Forelimb muscle (tissue), 1 donor: ENCODE results near the gene TCERG1L. TPM values are rescaled to one million over a fixed set of nuclear protein-coding genes. Genes with fewer than 3 reads are reported as not detected.
"Not testable (repeated sequence)": the region's sequence is repeated elsewhere in the genome, so short reads cannot be mapped to it uniquely, and the experiment has no call there.

Source experiments
- DNase-seq: peaks from one replicate; pipeline ENCODE4 v3.0.0-alpha.2; 2013; ENCODE audit warnings: low read depth
- polyA plus RNA-seq: library from polyadenylated mRNA; unstranded; fragments of 120-200 nt; gene quantifications from one replicate; pipeline ENCODE4 v1.2.1, GENCODE V29; 2013; ENCODE audit not compliant: insufficient read length

Gene TCERG1L
- polyA plus RNA-seq, 1 donor: 0.22 TPM

- no peak for DNase-seq
Observed at GRCh38 chr10:131107970-131108369, 203.6 kb downstream of the TCERG1L start.

- DNase-seq: no peak
Observed at GRCh38 chr10:131102676-131103075, 208.8 kb downstream of the TCERG1L start.

- no peak for DNase-seq
Observed at GRCh38 chr10:131102147-131102546, 209.4 kb downstream of the TCERG1L start.

GRCh38 chr10:131100418-131101410 lies 210.8 kb downstream of the TCERG1L start:
- not testable (repeated sequence) for DNase-seq

GRCh38 chr10:131099028-131099726 lies 212.3 kb downstream of the TCERG1L start:
- DNase-seq: no peak

- DNase-seq: no peak
Observed at GRCh38 chr10:131098416-131098952, 213.0 kb downstream of the TCERG1L start.

- no peak for DNase-seq
Observed at GRCh38 chr10:131096031-131096430, 215.5 kb downstream of the TCERG1L start.

- DNase-seq: no peak
Observed at GRCh38 chr10:131095313-131095580, 216.3 kb downstream of the TCERG1L start.

- no peak for DNase-seq
Observed at GRCh38 chr10:131094527-131095312, 216.8 kb downstream of the TCERG1L start.

- no peak for DNase-seq
Observed at GRCh38 chr10:131093795-131094366, 217.6 kb downstream of the TCERG1L start.

GRCh38 chr10:131093346-131093745 lies 218.2 kb downstream of the TCERG1L start:
- no peak for DNase-seq

GRCh38 chr10:131092876-131093275 lies 218.6 kb downstream of the TCERG1L start:
- no peak for DNase-seq

- DNase-seq: no peak
Observed at GRCh38 chr10:131092386-131092785, 219.1 kb downstream of the TCERG1L start.

GRCh38 chr10:131091682-131092081 lies 219.8 kb downstream of the TCERG1L start:
- no peak for DNase-seq

- DNase-seq: no peak
Observed at GRCh38 chr10:131090761-131091661, 220.5 kb downstream of the TCERG1L start.

- no peak for DNase-seq
Observed at GRCh38 chr10:131089861-131090260, 221.7 kb downstream of the TCERG1L start.

- DNase-seq: no peak
Observed at GRCh38 chr10:131089150-131089549, 222.4 kb downstream of the TCERG1L start.

GRCh38 chr10:131088619-131089018 lies 222.9 kb downstream of the TCERG1L start:
- no peak for DNase-seq

- no peak for DNase-seq
Observed at GRCh38 chr10:131087464-131088215, 223.9 kb downstream of the TCERG1L start.

- no peak for DNase-seq
Observed at GRCh38 chr10:131086511-131086910, 225.0 kb downstream of the TCERG1L start.
